GOT3 (cell line): Measurements from ENCODE around the gene MYCN.
"Not testable (repeated sequence)": the region's sequence is repeated elsewhere in the genome, so short reads cannot be mapped to it uniquely, and the experiment has no call there.

ENCODE experiments used
- DNase-seq: peaks from one replicate; lab custom pipeline; 2025; ENCODE audit warnings: mixed read lengths; lab: John Stamatoyannopoulos, UW

MYCN gene

GRCh38 chr2:15907461-15908324 is 32.7 kb upstream of the MYCN start:
- no peak for DNase-seq

GRCh38 chr2:15908371-15908770 is 32.0 kb upstream of the MYCN start:
- DNase-seq, result no peak

GRCh38 chr2:15909157-15909556 is 31.2 kb upstream of the MYCN start:
- no peak for DNase-seq

- DNase-seq, result no peak
Measured at GRCh38 chr2:15909736-15910135, 30.6 kb upstream of the MYCN start.

- DNase-seq, result not testable (repeated sequence)
Measured at GRCh38 chr2:15911270-15911669, 29.1 kb upstream of the MYCN start.

GRCh38 chr2:15911686-15912085 is 28.7 kb upstream of the MYCN start:
- DNase-seq, result no peak

- DNase-seq, result no peak
Measured at GRCh38 chr2:15912203-15912602, 28.1 kb upstream of the MYCN start.

- no peak for DNase-seq
Measured at GRCh38 chr2:15913146-15913545, 27.2 kb upstream of the MYCN start.

- DNase-seq, result no peak
Measured at GRCh38 chr2:15914596-15915385, 25.6 kb upstream of the MYCN start.

- DNase-seq, result not testable (repeated sequence)
Measured at GRCh38 chr2:15915546-15915945, 24.8 kb upstream of the MYCN start.

GRCh38 chr2:15916336-15916735 is 24.0 kb upstream of the MYCN start:
- no peak for DNase-seq

- DNase-seq, result no peak
Measured at GRCh38 chr2:15918761-15919356, 21.5 kb upstream of the MYCN start.

- DNase-seq, result no peak
Measured at GRCh38 chr2:15919716-15920434, 20.5 kb upstream of the MYCN start.

- DNase-seq, result no peak
Measured at GRCh38 chr2:15920696-15921095, 19.7 kb upstream of the MYCN start.

- DNase-seq, result no peak
Measured at GRCh38 chr2:15923597-15923996, 16.8 kb upstream of the MYCN start.

GRCh38 chr2:15925819-15926218 is 14.5 kb upstream of the MYCN start:
- DNase-seq, result no peak

- no peak for DNase-seq
Measured at GRCh38 chr2:15926252-15926651, 14.1 kb upstream of the MYCN start.

GRCh38 chr2:15927551-15928218 is 12.7 kb upstream of the MYCN start:
- DNase-seq, result no peak

- DNase-seq, result not testable (repeated sequence)
Measured at GRCh38 chr2:15929008-15929407, 11.3 kb upstream of the MYCN start.

- no peak for DNase-seq
Measured at GRCh38 chr2:15929861-15930260, 10.5 kb upstream of the MYCN start.

- no peak for DNase-seq
Measured at GRCh38 chr2:15930589-15931318, 9.6 kb upstream of the MYCN start.
